ENCODE results near the gene LCE3D. TPM values are rescaled to one million over a fixed set of nuclear protein-coding genes. Genes with fewer than 3 reads are reported as not detected.
"Not testable (repeated sequence)": the region's sequence is repeated elsewhere in the genome, so short reads cannot be mapped to it uniquely, and the experiment has no call there.

Gene LCE3D, protein sequence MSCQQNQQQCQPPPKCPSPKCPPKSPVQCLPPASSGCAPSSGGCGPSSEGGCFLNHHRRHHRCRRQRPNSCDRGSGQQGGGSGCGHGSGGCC
- not detected for total RNA-seq

DNA sequence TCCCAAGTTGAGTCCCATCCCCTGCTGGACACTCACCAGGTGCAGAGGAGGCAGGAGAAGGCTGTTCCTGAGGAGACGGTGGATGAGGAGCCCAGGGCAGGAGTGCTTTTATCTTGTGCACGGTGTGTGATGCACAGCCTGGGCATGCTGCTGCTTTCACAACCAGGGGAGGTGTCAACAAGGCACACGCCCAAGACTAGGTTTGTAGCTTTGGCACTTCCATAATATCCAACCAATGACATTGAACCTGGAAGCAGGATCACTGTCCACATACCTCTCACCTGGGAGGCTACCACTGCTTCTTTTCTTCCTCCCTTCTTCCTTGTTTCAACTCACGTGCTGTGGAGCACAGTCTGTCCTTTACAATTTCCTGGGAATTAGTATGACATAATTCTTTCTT, at the start of gene LCE3D:
Gene LCE3D (minus strand): TSS at position 84 of the 400 bp plus-strand sequence. CDS start 580 bp downstream, outside the sequence.
- no peak for DNase-seq

DNA sequence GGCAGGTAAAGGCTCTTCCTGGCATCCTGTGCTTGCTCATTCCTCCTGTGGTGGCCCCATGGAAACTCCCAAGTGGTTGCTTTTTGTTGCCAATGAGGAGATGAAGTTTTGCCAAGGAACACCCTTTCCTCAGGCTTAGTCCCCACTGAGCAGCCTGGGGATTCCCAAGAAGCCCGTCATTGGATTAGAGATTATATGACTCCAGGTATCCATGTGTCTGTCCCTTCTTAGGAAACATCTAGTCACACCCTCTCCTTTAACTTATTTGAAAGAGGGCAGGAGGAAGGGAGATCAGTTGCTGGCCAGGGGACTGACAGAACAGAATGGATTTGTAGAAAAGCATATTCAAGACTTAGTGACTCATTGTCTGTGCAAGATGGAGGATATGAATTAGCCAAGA, 46.4 kb upstream of the LCE3D start:
- DNase-seq = no peak

DNA sequence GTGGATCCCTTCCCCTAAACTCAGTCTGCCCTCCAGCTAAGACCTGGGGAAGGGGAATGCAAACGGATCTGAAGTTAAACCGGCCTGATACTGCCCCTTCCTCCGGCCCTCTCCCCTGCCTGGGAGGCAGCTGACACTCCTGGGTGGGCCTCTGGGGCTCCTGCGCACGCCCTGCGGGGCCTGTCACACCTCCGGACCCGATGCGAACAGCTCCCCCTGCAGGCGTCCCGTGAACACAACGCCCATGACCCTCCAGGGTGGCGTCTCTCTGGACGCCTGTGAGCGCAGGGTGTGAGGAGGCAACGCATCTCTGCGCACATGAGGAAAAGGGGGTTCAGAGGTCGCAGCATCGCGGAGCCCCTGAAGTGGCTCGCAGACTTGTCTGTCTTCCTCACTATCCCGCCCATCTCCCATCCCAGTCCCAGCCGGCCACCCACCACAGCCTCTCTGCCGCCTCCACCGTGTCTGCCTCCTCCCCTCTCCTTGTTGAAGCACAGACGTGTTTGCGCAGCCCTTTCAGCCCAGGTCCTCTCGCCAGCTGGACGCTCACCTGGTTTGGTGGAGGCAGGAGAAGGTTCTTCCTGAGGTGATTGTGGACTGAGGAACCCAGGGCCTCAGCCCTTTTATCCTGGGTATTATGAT, 43.0 kb upstream of the LCE3D start:
- no peak for DNase-seq

DNA sequence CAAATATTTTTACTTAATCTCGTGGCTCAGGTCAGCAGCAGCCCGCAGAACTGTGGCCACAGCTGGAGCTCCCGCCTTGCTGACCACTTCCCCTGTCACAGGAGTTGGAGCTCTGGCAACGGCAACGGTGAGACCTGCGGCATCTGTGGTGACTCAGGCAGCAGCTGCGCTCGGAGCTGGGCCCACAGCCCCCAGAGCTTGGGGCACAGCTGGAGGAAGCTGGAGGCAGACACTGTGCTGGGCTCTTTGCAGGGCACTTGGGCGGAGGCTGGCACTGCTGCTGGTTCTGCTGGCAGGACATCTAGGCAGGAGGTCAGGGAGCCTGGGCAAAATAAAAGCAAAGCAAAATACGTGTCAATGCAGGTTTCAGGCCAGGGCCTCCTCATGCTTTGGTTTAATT, 42.5 kb upstream of the LCE3D start, which contains the start of gene LCE3A:
Gene LCE3A (minus strand): TSS at position 301 of the 400 bp plus-strand sequence. CDS start 0 bp downstream, at position 301.
- no peak for DNase-seq

DNA sequence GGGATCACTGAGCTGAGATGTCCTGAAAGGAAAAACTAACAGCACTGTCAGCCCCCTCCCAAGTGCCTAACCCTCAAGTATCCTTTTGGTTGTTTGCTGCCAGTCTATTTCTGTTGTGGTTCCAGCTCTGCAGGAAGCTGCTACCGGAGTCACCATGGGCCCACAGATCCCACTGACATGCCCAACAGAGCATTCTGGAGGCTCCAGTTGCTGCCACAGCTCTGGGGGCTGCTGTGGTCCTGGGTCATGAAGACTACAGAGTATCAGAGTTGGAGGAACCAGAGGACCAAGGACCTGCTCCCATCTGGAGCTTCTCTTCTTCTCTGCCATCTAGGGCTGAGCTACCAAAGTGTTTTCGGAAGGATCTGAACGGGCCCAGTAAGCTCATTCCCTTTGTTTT, 41.7 kb upstream of the LCE3D start:
- no peak for DNase-seq

DNA sequence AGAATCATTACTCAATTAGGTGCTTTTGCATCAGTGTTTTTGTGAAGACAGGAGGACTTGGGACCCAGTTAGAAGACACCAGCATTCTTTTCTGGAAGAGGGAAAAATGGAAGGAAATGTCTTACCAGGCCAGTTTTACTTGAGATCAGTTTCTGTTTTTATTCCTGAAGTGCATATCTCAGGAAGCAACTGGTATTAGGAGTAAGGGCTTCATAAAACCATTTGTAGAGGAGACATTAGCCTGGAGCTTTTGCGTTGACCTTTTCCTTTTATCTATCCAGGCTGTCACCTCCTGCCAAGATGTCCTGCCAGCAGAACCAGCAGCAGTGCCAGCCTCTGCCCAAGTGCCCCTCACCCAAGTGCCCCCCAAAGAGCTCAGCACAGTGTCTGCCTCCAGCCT, 33.2 kb upstream of the LCE3D start, which contains the start of gene LCE3B:
Gene LCE3B (plus strand): TSS at position 301 of the 400 bp plus-strand sequence. CDS start 0 bp downstream, at position 301.
- no peak for DNase-seq

DNA sequence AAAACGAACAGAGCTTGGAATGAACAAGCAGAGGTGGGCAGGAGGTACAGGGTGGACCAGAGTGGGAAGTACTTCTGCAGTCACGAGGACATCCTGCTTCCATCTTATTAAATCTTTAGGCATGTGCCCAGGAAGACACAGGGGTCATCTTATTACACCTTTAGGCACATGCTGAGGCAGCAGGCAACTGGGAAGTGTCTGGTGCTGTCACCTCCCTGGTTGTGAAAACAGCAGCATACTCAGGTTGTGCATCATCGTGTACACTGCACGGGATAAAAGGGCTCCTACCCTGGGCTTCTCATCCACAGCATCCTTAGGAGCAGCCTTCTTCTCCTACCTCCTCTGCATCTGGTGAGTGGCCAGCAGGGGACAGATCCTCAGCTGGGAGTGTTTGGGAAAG, 19.6 kb upstream of the LCE3D start, which contains the start of gene LCE3C:
Gene LCE3C (plus strand): TSS at position 301 of the 400 bp plus-strand sequence. CDS start 498 bp downstream, outside the sequence.
- no peak for DNase-seq

DNA sequence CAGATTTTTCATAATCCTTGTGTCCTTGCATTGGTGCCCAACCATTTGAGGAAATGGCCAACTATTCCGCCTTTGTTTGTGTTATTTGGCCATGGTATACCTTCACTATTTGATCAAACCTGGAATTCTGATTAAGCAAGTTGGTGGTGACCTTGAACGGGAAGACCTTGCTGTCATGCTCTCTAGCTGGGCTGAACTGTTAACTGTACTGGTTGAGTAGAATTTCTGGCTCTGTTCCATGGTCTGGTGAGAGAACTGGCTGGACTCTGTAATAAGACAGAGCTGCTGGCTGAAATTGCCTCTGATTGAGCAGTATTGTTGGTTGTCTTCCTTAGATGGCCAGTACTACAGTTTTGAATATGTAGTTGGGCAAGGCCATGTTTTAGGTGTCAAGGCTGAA, 16.7 kb upstream of the LCE3D start:
- no peak for DNase-seq

DNA sequence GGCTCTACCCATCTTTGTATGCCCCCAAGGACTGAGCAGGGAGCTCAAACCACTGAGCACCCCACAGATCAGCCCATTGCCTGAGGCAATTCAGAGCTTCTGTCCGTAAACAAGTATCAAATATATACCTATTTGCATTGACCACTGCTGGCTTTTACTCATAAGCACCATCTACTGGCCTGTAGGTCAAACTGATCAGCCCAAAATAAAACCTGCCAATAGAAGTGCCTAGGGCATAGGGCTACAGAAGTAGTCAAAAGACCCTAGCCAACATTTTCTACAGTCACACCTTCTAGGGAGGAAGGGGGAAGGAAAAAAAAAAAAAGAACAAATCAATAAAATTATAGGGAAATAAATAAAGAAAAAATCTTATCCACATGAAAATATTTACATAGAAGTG, 5.3 kb upstream of the LCE3D start:
- no peak for DNase-seq

DNA sequence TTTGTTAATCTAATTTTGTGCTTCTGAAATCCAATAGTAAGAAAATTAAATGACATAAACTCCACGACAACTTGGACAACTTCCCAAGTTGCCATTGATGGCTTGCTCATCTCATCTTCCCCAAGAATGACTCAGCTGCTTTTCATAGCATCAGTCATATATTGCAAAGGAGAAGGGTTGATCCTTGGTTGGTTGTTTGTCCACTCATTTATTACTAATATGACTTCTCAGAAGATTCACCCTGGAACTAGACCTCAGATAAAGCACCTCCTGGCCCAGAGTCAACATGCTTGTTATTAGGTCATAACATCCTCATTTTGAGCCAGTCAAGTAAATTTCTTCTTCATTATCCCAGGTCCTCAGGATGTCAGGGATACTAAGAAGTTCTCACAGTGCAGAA, 2.3 kb upstream of the LCE3D start:
- no peak for DNase-seq

DNA sequence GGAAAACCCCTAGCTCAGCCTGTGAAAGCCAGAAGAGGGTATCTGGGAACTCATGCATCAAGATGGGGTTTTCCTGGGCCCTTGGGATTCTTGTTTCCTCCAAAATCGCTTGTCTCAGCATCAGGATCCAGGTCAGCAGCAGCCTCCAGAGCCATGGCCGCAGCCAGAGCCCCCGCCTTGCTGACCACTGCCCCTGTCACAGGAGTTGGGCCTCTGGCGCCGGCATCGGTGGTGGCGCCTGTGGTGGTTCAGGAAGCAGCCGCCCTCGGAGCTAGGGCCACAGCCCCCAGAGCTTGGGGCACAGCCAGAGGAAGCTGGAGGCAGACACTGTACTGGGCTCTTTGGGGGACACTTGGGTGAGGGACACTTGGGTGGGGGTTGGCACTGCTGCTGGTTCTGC, 790 bp downstream of the LCE3D start:
- not testable (repeated sequence) for DNase-seq

DNA sequence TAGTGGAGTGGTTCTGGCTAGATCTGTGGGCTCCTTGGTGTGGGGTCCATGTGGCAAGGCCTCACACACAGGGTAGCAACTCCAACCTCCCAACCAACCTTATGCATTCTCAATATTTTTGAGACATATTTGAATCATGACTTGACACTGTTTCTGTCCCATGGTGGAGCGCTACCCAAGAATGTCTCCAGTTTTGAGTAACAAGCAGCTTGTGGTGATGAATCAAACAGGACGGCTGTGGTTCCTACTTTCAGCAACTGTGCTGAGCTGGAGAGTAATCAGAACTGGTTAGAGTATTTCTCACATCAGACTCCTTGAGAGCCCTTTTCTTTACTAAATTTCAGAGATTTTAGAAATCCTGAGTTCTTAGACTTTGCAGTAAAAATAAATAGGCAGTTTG, 3.1 kb downstream of the LCE3D start:
- no peak for DNase-seq

DNA sequence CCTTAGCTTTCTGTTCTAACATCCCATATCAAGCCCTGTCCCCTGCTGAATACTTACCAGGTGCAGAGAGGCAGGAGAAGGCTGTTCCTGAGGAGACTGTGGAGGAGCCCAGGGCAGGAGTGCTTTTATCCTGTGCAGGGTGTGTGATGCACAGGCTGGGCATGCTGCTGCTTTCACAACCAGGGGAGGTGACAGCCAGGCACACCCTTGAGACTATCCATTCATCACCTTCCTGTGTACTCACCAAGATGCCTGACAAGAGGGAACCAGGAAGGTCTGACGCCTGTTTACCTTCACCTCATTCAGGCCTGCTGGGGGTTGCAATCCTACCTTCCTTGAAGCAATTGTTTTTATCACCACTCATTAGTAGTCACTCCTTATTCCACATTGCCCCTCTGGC, 13.6 kb downstream of the LCE3D start, which contains the start of gene LCE3E:
Gene LCE3E (minus strand): TSS at position 100 of the 400 bp plus-strand sequence. CDS start 572 bp downstream, outside the sequence.
- no peak for DNase-seq

DNA sequence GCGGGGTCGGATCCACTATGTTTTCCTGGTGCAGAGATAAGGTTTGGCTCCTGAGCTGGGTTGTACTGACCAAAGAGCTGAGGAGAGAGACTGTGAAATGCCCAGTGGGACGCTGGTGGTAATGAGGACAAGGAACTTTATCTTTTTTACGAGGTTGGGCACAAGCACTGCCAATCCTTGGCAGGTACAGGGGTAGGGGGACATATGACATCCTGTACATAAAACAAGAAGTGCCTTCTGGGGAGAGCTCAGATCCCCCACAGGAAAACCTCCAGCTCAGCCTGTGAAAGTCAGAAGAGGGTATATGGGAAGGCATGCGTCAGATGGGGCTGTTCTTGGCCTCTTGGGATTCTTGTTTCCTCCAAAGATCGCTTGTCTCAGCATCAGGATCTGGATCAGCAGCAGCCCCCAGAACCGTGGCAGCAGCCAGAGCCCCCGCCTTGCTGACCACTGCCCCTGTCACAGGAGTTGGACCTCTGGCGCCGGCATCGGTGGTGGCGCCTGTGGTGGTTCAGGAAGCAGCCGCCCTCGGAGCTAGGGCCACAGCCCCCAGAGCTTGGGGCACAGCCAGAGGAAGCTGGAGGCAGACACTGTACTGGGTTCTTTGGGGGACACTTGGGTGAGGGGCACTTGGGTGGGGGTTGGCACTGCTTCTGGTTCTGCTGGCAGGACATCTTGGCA, 14.6 kb downstream of the LCE3D start:
- DNase-seq = no peak

DNA sequence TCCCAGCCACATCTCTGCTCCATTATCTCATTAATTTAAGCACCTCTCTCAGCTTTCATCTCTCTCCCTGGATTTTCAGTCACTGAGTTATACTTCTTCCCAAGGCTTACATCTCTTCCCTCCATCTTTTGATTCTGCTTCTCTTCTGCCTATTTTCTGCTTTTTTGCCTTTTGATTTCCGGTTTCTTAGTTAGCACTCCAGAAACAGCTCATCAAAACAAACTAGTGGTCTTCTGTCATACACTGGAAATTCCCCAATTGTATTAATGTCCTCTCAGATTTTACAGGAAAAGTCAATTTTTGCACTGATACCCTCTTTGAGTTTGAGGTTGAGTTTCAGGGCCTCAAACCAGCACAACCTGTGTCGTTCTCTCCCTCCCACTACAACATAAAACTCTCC, 15.2 kb downstream of the LCE3D start:
- no peak for DNase-seq

DNA sequence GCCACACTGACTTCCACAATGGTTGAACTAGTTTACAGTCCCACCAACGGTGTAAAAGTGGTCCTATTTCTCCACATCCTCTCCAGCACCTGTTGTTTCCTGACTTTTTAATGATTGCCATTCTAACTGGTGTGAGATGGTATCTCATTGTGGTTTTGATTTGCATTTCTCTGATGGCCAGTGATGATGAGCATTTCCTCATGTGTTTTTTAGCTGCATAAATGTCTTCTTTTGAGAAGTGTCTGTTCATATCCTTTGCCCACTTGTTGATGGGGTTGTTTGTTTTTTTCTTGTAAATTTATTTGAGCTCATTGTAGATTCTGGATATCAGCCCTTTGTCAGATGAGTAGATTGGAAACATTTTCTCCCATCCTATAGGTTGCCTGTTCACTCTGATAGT, 32.0 kb downstream of the LCE3D start:
- DNase-seq = not testable (repeated sequence)

DNA sequence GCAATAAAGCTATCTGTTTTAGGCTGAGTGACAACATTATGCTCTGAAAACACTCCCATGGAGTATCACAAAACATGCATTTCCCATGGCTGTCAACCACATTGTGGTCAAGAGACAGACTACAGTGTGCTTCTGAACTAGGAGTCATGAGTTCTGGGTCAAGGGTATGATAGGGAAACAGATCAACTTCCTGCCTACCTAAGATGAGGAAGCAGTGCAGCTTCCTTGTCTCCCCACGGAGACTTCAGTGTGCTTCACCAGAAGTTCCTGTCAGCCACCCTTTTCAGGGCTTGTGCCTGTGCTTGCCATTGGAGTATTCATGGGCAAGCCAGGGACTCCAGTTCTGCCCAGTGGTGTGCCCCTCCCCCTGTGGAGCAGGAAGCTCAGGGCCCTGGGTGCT, 33.6 kb downstream of the LCE3D start:
- DNase-seq = no peak

DNA sequence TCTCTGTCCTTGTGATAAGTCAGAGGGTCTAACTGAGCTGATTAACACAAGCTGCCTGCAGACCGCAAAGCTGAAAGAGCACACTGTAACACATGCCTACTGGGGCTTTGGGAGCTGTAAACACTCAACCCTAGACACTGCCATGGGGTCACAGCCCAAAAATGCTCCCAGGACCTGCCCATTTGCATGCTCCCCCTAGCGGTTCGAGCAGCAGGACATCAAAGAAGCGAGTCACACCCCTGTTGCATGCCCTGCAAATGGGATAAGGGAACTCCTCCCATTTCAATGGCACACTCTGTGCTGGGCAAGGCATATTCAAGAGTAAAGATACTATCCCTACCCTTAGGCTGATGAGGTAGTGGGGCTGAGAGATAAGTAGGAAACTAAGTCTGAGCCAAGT, 36.5 kb downstream of the LCE3D start:
- no peak for DNase-seq

DNA sequence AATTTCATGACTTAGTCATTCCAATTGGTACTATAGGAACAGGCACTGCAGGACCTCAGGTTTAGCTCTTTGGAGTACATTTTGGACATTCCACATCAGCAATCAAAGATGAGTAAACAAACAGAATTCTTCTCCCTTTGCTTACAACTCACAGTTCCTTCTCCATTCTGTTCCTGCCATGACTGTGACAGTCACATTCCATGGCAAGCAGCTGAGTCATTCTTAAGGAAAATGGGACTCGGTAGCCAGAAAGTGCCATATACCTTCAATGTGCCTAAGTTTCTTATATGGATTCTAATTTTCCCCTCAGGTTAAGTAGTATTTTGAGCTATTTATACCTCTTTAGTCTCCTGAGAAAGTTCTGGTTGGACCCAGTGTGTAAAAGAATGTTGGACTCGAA, 40.4 kb downstream of the LCE3D start:
- DNase-seq = no peak

DNA sequence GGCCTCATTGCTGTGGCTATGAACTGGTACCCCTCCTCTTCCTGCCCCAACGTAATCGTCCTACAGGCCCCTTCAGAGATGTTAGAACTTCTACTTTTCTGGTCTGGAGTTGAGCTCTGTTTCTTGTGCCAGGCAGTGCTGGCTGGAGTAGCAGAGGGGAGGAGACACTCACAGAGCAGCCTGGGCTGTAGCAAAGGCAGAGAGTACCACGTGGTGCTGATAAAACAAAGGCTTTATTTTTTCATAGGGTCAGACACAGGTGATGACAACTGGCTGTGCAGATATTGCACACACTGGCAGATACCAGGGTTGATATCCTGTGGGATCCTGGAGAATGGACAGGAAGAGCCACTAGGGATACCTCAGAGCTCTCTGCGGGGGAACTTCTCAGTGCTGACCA, 42.8 kb downstream of the LCE3D start:
- DNase-seq = no peak

DNA sequence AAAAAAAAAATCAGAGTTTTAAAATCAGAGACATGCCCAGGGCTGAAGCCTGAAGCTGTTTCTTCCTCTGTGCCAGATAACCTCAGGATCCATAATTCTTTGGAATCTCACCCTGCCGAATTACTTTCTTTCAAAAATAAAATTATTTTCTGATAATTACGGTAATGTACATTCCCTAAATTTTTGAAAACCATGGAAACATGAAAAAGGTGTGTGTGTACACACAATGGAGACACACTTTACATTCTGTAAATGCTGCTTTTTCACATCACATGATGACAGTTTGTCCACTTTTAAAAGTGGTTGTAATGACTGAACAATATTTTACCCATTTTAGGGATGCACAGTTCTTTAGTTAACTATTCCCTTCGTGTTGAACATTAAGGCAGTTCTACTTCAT, 44.5 kb downstream of the LCE3D start:
- no peak for DNase-seq

DNA sequence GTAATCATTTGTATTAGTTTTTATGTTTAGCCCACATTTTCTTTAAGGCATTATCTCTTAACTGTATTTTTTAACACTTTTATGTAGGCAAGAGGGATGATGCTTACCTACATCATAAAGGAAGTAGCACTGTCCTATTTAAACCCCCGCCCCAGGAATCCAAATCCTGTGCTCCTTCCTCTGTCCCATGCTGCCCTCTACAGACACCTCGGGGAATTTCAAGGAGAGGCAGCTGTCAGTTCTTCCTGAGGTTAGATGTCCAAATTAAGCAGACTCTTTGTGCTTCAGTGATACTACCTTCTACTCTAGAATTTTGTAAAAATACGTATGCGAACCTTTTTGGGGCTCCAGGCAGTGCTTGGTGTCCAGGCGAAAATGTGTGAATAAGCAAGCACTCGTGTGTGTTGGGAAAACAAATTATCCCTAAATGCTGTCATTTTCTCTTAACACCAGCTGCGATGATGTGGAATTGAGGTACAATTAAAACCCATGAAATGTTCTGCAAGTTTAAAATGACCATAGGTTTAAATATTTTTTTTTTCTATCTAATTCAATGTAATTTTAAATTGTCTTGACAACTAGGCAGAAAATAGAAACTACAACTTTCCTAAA, 46.9 kb downstream of the LCE3D start:
- no peak for DNase-seq
